Hindlimb muscle (tissue), 1 donor: ENCODE results near the gene SMNDC1. TPM values are rescaled to one million over a fixed set of nuclear protein-coding genes. Genes with fewer than 3 reads are reported as not detected.

Experiments used
- DNase-seq: peaks from one replicate; pipeline ENCODE4 v3.0.0-alpha.2; 2013
- polyA plus RNA-seq: library from polyadenylated mRNA; unstranded; fragments of 120-200 nt; gene quantifications from one replicate; pipeline ENCODE4 v1.2.1, GENCODE V29; 2013; ENCODE audit not compliant: insufficient read length

Gene SMNDC1
- polyA plus RNA-seq, 1 donor, result 33.9 TPM

- DNase-seq, result no peak
These were observed 21.8 kb upstream of the SMNDC1 start for GRCh38 chr10:110326351-110327032.

GRCh38 chr10:110324805-110325280, 20.1 kb upstream of the SMNDC1 start:
- no peak for DNase-seq

GRCh38 chr10:110324201-110324804, 19.6 kb upstream of the SMNDC1 start:
- no peak for DNase-seq

- no peak for DNase-seq
These were observed 18.8 kb upstream of the SMNDC1 start for GRCh38 chr10:110323503-110323902.

- DNase-seq, result no peak
These were observed 17.3 kb upstream of the SMNDC1 start for GRCh38 chr10:110321869-110322620.

GRCh38 chr10:110317866-110318850, 13.4 kb upstream of the SMNDC1 start:
- no peak for DNase-seq

GRCh38 chr10:110313674-110314073, 9.0 kb upstream of the SMNDC1 start:
- DNase-seq, result no peak

GRCh38 chr10:110312206-110312605, 7.5 kb upstream of the SMNDC1 start:
- no peak for DNase-seq

- peak; percentile 32 for DNase-seq
These were observed 6.7 kb upstream of the SMNDC1 start for GRCh38 chr10:110311357-110311949.

GRCh38 chr10:110310741-110311140, 6.0 kb upstream of the SMNDC1 start:
- DNase-seq, result no peak

- DNase-seq, result no peak
These were observed 3.1 kb upstream of the SMNDC1 start for GRCh38 chr10:110307805-110308204.

GRCh38 chr10:110306452-110306768, 1.7 kb upstream of the SMNDC1 start:
- DNase-seq, result no peak

- DNase-seq, result peak; percentile 55
These were observed 1.2 kb upstream of the SMNDC1 start for GRCh38 chr10:110305767-110306451.

GRCh38 chr10:110304394-110304779, 333 bp downstream of the SMNDC1 start:
- no peak for DNase-seq

- DNase-seq, result no peak
These were observed 1.0 kb downstream of the SMNDC1 start for GRCh38 chr10:110303681-110304080.

- no peak for DNase-seq
These were observed 4.2 kb downstream of the SMNDC1 start for GRCh38 chr10:110300486-110300986.

GRCh38 chr10:110296966-110297365, 7.8 kb downstream of the SMNDC1 start:
- no peak for DNase-seq

GRCh38 chr10:110286841-110287240, 17.9 kb downstream of the SMNDC1 start:
- DNase-seq, result no peak

- no peak for DNase-seq
These were observed 19.2 kb downstream of the SMNDC1 start for GRCh38 chr10:110285501-110285900.

GRCh38 chr10:110284262-110284661, 20.5 kb downstream of the SMNDC1 start:
- DNase-seq, result no peak

GRCh38 chr10:110279407-110279986, 25.2 kb downstream of the SMNDC1 start:
- peak; percentile 65 for DNase-seq
